GM23338 (cell line): ENCODE measurements around the gene TPP1.

Source experiments
- EZH2 ChIP-seq: fragments of 200-600 bp; sonication (generic); IDR thresholded peaks from one replicate; pipeline ENCODE4 v1.8.0; 2017; ENCODE audit warnings: antibody characterized with exemption, mild to moderate bottlenecking, low read depth; ENCODE audit not compliant: unreplicated experiment
- EZH2phosphoT487 ChIP-seq: fragments of 200-600 bp; sonication (generic); IDR thresholded peaks from one replicate; pipeline ENCODE4 v1.8.1; 2018; ENCODE audit warnings: antibody characterized with exemption; ENCODE audit not compliant: unreplicated experiment
- TF ChIP-seq, protein P1 (sequence below), 2 experiments: fragments of 200-600 bp in 1 of 2; sonication (generic) in 1 of 2; conservative IDR thresholded peaks; 2 replicates each; pipeline versions ENCODE4 v1.5.1 to v1.6.1; 2016 to 2017; ENCODE audit warnings: antibody characterized with exemption in 2 of 2, low read depth in 2 of 2, mild to moderate bottlenecking in 2 of 2, moderate library complexity in 1 of 2

DNA sequence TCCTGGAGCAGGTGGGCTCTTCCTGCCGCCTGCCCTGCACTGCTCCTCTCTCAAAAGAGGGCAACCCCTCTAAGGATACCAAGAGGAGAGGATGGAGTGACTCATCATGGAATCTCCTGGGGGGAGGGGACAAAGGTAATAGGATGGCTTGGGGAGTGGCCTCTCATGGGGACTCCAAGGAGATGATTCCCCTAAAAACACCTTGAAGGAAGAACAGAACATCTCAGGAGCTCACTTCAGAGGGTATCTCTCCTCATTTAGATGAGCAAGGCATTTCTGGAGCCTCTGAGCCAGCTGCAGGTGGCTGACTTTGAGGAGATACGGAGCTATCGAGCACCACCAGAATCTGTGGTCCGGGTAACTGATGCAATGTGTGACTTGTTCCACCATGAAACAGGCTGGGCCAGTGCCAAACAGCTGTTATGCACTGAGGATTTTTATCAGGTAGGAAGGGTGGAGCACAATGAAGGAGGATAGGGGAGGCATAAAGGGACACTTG is 56.1 kb downstream of the TPP1 start:
- TF ChIP-seq, protein P1, sequence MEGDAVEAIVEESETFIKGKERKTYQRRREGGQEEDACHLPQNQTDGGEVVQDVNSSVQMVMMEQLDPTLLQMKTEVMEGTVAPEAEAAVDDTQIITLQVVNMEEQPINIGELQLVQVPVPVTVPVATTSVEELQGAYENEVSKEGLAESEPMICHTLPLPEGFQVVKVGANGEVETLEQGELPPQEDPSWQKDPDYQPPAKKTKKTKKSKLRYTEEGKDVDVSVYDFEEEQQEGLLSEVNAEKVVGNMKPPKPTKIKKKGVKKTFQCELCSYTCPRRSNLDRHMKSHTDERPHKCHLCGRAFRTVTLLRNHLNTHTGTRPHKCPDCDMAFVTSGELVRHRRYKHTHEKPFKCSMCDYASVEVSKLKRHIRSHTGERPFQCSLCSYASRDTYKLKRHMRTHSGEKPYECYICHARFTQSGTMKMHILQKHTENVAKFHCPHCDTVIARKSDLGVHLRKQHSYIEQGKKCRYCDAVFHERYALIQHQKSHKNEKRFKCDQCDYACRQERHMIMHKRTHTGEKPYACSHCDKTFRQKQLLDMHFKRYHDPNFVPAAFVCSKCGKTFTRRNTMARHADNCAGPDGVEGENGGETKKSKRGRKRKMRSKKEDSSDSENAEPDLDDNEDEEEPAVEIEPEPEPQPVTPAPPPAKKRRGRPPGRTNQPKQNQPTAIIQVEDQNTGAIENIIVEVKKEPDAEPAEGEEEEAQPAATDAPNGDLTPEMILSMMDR (conservative IDR thresholded peaks at IDR 0.05; ENCODE audit: low read depth in 2 of 2): no peak
- TF ChIP-seq EZH2phosphoT487: no peak
- TF ChIP-seq EZH2: no peak
